TTC549 (cell line): ENCODE measurements around the gene CAMSAP1.

ENCODE experiments used
- FAIRE-seq: peaks from 2 replicates; lab custom pipeline; 2012; peaks lifted over from hg19 to GRCh38; lab: Jason Lieb, UNC

CAMSAP1 gene

DNA sequence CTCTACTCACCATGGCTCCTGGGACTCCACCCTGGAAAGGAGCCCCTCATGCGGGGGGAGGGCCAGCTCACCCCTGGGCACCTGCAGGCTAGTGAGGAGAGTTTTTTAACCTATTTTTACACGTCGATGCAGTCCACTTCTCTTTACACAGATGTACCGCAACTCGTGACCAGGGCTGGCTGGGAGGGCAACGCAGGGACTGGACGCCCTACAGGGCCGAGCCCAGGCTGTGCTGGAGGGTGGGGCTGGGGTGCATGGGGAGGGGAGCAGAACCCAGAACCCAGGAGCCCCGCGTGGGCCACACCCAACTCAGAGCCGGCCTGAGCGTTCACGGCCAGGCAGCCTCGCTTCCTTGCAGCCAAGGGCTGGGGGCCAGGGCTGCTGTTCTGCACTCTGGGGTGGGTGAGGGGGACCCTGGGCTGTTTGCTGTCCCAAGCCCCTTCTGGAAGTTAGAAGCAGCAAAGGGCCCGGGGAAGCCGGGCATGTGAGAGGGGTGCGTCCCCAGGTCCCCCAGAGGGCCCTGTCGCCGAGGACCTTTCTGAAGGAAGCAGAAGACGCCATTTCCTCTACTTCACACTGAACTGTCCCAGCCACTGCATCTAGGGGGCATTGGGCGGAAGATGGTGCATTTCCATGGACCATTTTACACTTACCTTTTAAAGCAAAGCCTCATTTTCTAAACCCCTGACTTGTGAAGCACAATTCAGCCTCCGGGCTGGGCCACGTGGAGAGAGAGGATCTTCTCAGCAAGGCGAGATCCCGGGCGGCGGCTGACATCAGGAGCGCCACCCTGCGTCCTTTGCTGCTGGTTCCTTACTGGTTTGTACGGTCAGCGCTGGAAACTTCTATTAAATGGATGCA, 114.8 kb downstream of the CAMSAP1 start:
- FAIRE-seq: no peak

DNA sequence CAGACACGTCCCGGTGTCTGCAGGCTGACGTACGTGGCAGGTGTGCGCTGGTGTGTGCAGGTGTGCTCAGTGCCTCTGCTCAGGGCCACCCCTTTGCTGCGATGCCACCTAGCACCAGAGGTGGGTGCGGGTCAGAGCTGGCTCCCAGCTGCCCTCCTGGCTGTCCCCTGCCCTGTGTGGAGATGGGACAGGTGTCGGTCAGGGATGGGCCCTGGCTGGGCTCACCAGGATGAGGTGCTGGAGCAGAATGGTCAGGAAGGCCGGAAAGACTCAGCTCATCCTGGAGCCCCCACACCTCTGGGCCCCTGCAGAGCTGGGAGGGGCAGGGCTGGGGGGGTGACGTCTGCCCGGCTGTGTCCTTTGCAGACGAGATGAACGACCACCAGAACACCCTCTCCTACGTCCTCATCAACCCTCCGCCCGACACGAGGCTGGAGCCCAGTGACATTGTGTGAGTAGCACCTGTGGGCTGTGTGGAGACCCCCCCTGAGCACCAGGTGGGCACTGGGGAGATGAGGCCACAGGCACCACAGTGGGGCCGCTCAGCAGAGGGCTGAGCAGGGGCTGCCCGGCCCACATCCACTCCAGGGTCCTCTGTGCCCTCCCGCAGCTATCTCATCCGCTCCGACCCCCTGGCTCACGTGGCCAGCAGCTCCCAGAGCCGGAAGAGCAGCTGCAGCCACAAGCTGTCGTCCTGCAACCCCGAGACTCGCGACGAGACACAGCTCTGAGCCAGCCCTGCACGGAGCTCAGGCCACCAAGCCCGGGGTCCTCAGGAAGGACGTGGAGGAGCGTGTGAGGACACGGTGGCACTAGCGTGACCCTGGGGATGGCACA, 115.7 kb downstream of the CAMSAP1 start:
- no peak for FAIRE-seq

DNA sequence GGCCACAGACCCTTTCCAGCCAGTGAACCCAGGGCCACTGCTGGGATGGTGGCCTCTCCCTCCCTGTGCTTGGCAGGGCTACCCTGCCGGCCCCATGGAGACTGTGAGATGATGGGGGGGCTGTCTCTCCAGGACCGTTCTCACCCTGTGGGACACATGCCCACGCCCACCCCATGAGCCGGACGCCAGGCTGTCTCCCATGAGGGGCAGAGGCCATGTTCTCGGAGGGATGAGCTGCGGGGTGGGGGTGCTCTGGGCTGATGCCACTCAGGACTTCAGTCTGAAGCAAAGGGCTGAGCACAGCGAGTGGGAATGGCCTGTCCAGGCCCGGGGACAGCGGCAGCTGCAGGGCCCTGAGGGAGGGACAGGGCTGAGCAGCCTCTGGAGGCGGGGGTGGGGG, 116.5 kb downstream of the CAMSAP1 start:
- FAIRE-seq: no peak

DNA sequence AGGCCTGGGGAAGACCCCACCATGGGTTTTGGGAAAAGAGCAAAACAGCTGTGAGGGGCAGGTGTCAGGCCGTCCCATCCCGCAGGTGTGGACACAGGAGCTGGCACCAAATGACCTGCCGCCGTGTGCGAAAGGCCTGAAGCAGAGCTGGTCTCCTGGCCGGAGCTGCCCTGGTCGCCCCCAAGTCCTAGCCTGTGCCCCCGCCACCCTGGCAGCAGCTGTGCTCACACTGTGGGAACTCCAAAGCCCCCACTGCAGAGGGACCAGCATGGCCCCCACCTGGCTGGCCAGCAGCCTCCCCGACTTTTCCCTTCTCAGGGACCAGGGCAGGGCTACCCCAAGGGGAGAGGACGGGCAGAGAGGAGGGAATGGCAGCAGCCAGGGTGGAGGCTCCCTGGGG, 117.0 kb downstream of the CAMSAP1 start:
- no peak for FAIRE-seq

DNA sequence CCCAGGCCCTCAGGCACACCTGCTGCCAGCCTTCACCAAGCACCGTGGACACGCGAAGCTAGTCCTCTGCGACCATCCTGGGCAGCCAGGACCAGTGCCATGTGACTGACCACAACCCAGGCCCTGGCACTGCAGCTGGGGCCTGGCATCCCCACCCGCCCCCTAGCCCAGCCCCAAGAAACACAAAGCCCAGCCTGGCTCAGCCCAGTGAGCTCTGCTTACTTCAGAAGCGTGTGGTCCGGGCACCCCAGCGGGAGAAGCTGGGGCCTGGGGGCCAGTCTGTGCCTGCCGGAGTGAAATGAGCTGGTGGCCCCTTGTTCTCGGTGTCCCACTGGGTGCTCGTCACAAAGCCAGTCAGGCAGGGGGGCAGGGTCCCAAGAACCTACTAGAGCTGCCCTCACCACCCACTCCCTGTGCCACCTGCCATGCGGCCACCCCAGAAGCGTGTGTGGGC, 117.5 kb downstream of the CAMSAP1 start:
- FAIRE-seq: no peak

DNA sequence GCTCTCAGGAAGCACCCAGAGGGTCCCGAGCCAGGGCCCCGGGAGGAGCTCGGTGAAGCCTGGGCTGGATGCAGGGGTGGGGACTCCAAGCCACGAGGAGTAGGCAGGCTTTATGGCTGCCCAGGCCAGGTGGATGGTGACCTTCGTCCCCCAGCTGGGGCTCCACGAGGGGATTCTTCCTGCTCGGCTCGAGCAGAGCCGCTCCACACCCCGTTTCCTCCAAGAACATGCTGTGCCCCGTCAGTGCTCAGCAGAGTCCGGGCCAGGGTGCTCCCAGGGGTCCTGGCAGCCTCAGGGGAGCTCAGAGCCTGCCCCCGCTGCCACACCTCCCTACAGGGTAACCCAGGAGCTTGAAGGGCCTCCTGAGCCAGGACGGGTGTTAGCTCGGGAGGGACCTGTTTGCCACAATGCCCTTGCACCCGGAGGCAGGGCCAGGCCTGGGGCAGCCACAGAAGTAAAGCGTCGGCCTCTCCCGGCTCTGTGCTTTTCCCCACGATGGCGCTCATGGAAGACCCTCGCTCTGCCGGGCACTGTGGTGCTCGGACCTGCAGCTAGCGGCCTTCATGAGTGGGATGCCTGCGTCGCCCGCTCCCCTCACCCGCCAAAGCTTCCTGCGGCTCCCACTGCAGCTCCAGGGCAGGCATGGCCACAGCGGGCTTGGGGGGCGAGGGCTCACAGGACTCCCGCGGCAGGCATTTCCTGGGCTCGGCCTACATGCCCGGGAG, 118.6 kb downstream of the CAMSAP1 start:
- no peak for FAIRE-seq

DNA sequence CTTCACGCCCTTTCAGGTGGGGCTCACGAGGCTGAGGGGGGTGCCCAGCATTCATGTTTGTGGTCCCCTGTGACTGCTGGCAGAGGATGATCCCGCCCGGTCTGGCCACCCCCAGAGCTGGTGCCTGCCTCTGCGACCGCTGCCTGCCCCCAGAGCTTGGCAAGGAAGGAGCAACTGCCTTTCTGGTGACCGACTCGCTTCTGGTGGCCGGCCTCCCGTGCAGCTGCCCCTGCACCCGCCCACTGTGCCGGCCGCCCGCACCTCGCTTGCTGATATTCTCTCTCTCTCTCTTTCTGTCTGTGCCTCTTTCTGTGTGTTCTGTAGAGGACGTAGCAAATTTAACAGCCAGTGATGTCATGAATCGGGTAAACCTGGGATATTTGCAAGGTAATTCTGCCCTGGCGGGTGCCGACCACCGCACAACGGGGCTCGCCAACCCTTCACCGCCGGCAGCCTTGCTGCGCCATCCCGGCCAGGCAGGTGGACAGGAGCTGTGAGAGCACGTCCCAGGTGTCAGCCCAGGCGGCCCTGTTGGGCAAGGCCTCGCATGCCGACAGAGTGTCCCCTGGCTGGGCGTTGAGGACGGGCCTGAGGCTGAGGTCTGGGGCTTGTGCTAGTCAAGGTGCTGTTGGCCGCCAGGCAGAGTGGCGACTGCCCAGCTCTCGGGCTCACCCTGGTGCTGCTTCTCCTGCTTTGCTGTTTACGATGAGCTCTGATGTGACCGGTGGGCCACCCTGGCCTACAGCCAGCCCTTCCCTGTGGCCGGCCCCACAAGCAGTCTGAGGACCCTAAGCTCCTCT, 119.4 kb downstream of the CAMSAP1 start:
- FAIRE-seq: no peak

DNA sequence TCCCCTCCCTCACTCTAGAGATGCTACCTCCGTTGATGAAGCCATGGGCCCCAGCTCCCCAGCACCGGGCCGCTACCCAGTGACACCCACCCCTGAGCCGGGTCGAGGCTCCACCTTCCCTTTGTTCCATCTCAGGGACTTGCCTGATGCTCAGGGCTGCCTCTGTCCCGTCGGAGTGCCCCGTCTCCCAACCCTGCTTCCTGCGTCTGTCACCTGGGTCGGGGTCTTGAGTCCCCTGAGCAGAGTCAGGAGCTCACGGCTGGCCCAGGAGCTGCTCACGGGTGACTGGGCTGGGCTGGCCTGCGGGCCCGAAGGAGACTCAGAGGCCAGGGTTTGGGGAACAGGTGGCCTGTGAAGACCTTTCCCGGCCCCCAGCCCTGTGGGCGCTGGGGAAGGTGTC, 120.0 kb downstream of the CAMSAP1 start:
- no peak for FAIRE-seq

DNA sequence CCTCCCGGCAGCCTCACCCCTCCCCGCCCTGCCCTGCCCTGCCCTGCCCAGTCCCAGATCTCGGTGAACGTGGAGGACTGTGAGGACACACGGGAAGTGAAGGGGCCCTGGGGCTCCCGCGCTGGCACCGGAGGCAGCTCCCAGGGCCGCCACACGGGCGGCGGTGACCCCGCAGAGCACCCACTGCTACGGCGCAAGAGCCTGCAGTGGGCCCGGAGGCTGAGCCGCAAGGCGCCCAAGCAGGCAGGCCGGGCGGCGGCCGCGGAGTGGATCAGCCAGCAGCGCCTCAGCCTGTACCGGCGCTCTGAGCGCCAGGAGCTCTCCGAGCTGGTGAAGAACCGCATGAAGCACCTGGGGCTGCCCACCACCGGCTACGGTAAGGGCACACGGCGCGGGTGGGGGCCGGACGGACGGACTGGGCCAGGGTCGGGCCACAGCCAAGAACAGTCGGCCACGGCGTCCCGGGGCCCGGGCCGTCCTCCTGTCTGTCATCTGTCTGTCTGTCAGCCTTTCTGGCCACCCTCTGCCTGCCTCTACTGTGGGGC, 121.1 kb downstream of the CAMSAP1 start:
- FAIRE-seq: no peak

DNA sequence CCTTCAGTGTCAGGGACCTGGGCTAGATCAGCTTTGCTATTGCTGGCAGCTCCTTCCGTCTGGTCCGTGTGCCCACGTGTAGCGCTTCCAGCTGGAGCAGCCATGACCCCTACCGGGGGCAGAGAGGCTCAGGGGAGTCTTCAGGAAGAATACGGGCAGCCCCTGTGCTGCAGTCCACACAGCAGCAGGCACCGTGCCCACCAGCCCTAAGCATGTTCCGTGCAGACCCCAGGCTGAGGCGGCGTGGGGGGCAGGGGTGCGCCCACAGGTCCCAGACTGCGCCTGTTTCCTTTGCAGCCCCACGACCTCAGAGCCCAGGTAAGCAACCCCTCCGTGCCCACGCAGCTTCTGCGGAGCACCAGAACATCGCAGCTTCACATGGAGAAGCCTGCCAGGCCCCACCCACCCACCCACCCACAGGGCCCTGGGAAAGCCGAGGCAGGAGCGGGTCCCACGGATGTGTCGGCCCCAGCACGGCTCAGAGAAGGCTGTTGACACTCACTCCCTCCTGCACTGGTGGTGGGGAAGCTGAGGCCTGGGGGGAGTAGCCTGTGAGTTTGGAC, 122.3 kb downstream of the CAMSAP1 start:
- FAIRE-seq: no peak

DNA sequence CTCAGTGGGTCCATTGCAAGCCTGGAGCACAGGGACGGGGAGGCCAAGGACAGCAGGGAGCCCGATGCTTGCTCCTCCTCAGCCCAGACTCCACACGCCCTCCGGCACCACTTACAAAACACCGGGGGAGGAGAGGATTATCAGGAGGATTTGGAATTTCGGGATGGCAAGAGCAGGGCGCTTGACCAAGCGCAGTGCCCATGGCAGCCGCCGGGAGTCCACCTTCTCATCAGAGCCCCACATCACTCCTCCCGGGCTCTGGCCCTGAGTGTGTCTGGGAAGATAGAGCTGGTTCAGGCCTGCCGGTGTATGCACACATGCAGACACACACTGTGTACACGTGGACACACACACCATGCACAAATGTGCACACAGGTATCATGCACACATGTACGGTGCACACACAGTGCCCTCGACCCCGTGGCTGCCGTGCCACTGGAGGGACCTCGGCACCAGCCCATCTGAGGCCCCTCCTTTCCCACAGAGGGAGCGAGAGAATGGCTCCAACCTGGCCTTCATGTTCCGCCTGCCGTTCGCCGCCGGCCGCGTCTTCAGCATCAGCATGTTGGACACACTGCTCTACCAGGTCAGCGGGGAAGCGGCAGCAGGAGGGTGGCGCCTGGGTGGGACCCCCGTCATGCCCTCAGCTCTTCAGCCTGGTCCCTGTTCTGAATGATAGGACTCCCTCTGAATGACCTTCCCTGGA, 123.7 kb downstream of the CAMSAP1 start:
- FAIRE-seq: no peak

DNA sequence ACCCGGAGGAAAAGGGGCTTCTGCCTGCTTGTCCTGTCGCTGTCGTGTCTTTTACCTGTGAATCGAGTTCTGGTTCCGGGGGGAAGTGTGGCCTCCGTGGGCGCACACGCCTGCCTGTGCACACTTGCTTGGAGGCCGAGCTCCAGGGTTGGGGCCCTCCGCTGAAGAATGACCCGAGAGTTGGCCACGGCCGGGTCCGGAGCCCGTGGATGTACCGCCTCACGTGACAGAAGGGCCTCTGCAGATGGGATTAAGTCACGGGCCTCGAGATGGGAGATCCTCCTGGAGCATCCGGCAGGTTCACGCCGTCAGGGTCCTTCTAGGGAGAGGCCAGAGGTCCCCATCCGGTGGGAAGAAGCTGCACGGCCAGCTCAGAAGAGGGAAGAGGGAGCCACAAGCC, 124.4 kb downstream of the CAMSAP1 start:
- no peak for FAIRE-seq

DNA sequence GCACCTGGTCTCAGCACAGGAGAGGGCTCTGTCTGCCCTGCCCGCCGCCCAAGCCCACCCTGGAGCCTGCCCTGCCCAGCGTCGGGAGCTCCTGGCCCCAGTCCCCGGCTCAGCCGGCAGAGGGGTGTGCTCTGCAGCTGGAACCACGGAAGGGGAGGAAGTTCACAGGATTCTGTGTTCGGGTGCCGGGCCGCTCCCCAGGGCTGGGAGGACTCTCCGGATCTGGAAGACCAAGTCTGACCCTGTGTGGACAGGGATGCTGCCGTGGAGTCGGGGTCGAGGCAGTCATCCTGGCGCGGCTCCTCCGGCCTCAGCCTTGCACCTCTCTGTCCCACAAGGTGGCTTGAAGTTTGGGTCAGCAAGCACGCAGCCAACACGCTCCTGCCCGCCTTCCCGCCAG, 126.7 kb downstream of the CAMSAP1 start:
- no peak for FAIRE-seq

DNA sequence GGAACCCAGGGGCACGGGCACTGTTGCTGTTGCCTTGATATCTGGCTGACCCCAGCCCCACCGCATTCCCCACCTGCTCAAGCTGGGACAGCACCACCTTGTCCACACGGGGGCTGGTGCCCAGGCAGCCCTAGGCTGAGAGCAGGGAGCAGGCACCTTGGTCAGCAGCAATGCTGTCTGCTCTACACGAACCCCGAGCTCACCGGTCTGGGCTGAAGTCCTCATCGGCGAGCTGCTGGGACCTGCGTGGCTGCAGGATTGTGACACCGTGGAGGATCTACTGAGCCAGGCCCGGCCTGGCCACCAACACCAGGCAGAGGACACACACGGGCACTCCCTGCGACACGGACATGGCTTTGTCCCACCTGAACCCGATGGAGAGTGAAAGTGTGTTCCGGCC, 127.3 kb downstream of the CAMSAP1 start:
- no peak for FAIRE-seq

DNA sequence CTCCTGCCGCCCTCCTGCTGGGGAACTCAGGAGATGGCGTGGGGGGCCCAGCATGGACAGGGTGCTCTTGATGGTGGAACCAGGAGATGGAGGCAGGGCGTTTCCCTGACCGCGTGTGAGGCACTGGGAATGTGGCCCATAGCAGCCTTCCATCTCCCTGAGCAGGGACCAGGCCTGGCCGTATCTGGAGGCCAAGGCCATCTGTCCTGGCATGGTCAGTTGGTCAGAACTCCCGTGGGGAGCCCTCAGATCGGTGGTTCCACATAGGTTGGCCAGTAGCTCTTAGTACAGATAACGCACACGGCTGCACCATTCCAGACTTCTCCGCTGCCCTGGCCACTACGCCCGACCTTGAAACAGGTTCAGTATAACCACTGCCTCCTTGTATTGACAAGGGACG, 127.8 kb downstream of the CAMSAP1 start:
- no peak for FAIRE-seq

DNA sequence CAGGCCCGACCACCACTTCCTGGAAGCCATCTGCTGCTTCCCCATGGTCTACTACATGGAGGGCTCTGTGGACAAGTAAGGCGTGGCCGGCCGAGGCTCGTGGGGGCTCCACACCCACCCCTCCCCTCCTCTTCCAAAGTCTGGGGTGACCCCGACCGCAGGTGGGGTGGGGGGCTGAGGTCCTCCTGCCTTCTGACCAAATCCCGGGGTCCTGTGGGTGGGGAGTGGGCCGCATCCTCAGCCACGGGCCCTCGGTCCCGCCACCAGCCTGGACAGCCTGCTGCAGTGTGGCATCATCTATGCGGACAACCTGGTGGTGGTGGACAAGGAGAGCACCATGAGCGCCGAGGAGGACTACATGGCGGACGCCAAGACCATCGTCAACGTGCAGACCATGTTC, 128.9 kb downstream of the CAMSAP1 start:
- FAIRE-seq: no peak

DNA sequence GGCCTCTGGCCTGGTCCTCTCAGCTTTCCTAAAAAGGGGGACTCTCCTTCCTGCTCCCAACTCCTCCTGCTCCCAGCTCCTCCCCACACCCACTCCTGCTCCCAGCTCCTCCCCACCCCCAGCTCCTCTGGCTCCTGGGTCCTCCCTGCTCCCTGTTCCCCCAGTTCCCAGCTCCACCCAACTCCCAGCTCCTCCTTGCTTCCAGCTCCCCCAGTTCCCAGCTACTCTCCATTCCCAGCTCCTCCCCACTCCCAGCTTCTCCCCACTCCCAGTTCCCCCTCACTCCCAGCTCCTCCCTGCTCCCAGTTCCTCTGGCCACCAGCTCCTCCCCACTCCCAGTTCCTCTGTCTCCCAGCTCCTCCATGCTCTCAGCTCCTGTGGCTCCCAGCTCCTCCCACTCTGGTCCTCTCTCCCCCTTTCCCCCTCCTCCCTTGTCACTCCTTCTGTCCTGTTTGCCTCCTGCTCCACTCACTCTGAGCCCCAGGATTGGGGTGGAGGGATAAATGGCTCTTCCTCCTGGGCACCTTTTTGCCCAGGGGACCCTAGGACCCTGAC, 129.6 kb downstream of the CAMSAP1 start:
- FAIRE-seq: no peak

DNA sequence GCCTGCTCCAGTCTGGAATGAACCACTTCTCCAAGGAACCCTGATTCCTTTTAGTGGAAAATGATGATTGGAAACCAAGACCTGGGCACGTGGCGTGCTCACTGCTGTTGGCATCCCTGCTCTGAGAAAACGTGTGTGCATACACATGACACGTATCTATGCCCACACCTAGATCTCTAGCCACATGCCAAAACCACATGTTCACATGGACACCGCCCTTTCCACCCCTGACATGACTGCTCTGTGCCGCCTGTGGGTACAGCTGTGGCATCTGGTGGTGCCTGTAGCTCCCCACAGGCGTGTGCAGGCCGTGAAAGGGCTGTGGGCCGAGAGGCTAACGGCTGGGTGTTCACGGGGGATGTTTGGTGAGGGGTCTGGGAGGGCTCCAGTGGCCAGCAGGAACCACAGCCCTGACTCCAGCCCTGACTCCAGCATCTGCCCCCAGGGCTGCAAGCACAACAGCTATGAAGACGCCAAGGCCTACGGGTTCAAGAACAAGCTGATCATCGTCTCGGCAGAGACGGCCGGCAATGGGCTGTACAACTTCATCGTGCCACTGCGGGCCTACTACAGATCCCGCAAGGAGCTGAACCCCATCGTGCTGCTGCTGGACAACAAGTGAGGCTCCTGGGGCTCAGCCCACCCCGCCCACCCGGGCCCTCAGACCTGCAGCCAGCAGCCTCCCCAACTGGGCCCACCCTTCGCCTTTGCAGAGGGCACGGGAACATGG, 130.3 kb downstream of the CAMSAP1 start:
- FAIRE-seq: no peak

DNA sequence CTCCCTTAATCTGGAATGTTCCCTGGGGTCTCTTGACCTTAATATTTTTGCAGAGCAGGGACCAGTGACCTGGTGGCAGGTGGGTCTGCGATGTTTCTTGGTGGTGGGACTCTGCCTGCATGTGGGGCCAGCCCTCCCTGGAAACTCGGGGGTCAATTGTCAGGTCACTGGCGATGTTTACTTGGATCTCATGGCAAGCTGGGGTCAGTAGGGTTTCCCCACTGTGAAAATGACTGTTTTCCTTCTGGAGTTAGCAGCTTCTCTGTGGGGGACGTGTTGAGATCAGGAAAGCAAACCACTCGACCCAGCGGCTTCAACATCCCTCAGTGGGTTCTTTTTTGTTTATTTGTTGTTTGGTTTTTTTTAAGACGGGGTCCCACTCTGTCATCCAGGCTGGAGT, 131.4 kb downstream of the CAMSAP1 start:
- FAIRE-seq: no peak
